H1 (cell line): Measurements from ENCODE around the gene SPRR2B. TPM values are rescaled to one million over a fixed set of nuclear protein-coding genes. Genes with fewer than 3 reads are reported as not detected.

Experiments used
- NRF1 ChIP-seq: IDR thresholded peaks from 2 replicates; pipeline ENCODE4 v1.6.1; 2011; ENCODE audit warnings: mild to moderate bottlenecking, low read depth, low read length, improper control_type of control experiment
- polyA plus RNA-seq, 7 experiments: library from polyadenylated mRNA; depleted of rRNA in 3 of 7; stranded (reverse) in 5 of 7; unstranded in 2 of 7; fragments of >200 nt in 5 of 7; fragments of 200-250 nt in 2 of 7; gene quantifications; 1 replicate in 5 of 7; 2 replicates in 1 of 7; 4 replicates in 1 of 7; pipeline versions ENCODE4 v1.2.1 to v1.2.3, GENCODE V29; 2011 to 2013; ENCODE audit warnings: missing spikeins in 2 of 7, mixed read lengths in 2 of 7
- total RNA-seq: library from RNA; stranded (reverse); fragmentation: NEBNext Ultra II Directional; extraction: Animal tissue kit (Norgen Biotek cat#: 25700); gene quantifications from 2 replicates; pipeline ENCODE4 v1.2.1, GENCODE V29; 2021

SPRR2B gene
- total and polyA plus RNA-seq, 2 of the 8 experiments (the other 6 are each of a cell fraction or from before 2014, with no cell fraction given), result not detected

DNA sequence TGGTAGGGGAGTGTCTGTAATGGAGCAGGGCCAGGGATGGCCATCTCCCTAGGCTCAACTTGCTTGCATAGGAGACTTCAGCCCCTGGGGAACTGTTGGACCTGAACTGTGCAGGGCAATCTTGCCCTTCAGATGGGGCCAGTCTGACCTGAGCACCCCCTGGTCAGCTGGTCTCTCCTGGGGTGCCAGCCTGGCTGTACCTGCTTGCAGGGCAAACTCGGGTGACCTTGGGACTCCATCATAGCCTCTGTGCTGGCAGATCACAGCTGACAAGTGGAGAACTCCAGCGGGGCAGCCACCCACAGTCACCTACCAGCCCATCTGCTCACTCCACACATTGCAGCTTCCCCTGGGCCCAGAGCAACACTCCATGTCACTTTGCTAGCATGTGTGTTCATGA, 22.2 kb downstream of the SPRR2B start (continued):
- no peak for TF ChIP-seq NRF1
